H1 (cell line): ENCODE results near the gene BRD1. TPM values are rescaled to one million over a fixed set of nuclear protein-coding genes. Genes with fewer than 3 reads are reported as not detected.

ENCODE experiments used
- CTCF ChIA-PET: fragments of 300-600 bp; sonication (Branson Sonifier 250); formaldehyde crosslinking; loops from one replicate; lab custom pipeline; 2021; ENCODE audit not compliant: partially characterized antibody; lab: Charles Lee
- POLR2A ChIA-PET: fragments of 300-600 bp; sonication (Branson Sonifier 250); formaldehyde crosslinking; loops from one replicate; lab custom pipeline; 2021; ENCODE audit warnings: inconsistent platforms; ENCODE audit not compliant: partially characterized antibody; lab: Charles Lee
- DNase-seq, 2 experiments: peaks; one replicate each; pipeline versions ENCODE4 v3.0.0 to v3.0.0-alpha.2; 2010 to 2022; ENCODE audit warnings: low spot score in 2 of 2, low read depth in 1 of 2, mixed read lengths in 1 of 2
- FAIRE-seq: peaks from 2 replicates; lab custom pipeline; 2011; peaks lifted over from hg19 to GRCh38; lab: Jason Lieb, UNC
- H2AFZ ChIP-seq: 2 replicates; pipeline ENCODE4 v1.8.1; 2012; ENCODE audit warnings: low read length, inconsistent platforms
- H2AK5ac ChIP-seq: 2 replicates; pipeline ENCODE4 v1.6.1; 2013; ENCODE audit warnings: low read depth, low read length
- H2BK120ac ChIP-seq: replicated peaks from 2 replicates; pipeline ENCODE3; 2013; ENCODE audit warnings: low read depth, low read length, inconsistent platforms
- H2BK12ac ChIP-seq: 2 replicates; pipeline ENCODE4 v1.6.1; 2013; ENCODE audit warnings: low read depth, low read length
- H2BK15ac ChIP-seq: 2 replicates; pipeline ENCODE4 v1.6.1; 2013; ENCODE audit warnings: low read length
- H2BK20ac ChIP-seq: 2 replicates; pipeline ENCODE4 v1.6.1; 2013; ENCODE audit warnings: low read length
- H2BK5ac ChIP-seq: 2 replicates; pipeline ENCODE4 v1.6.1; 2013; ENCODE audit warnings: low read depth, low read length
- H3K14ac ChIP-seq: 2 replicates; pipeline ENCODE4 v1.6.1; 2013; ENCODE audit warnings: inconsistent platforms; ENCODE audit not compliant: insufficient read length
- H3K18ac ChIP-seq: 2 replicates; pipeline ENCODE4 v1.6.1; 2013; ENCODE audit warnings: low read length; ENCODE audit errors: extremely low read depth
- H3K23ac ChIP-seq: 2 replicates; pipeline ENCODE4 v1.6.1; 2013; ENCODE audit warnings: inconsistent platforms; ENCODE audit not compliant: insufficient read length
- H3K23me2 ChIP-seq: 2 replicates; pipeline ENCODE4 v1.6.1; 2013; ENCODE audit warnings: low read depth, low read length
- H3K27ac ChIP-seq: 2 replicates; pipeline ENCODE4 v1.6.1; 2011; ENCODE audit warnings: low read depth, low read length, inconsistent platforms
- H3K27me3 ChIP-seq, 4 experiments: replicated peaks in 1 of 4; 1 replicate in 1 of 4; 2 replicates in 3 of 4; pipeline versions ENCODE4 v1.6.1 to v1.8.1; 2011 to 2013; ENCODE audit warnings: low read length in 3 of 4, mild to moderate bottlenecking in 3 of 4, inconsistent platforms in 2 of 4, mixed read lengths in 2 of 4, moderate library complexity in 1 of 4; ENCODE audit not compliant: control insufficient read depth in 3 of 4, insufficient read depth in 3 of 4; ENCODE audit errors: extremely low read depth in 1 of 4
- H3K36me3 ChIP-seq, 4 experiments: 2 replicates each; pipeline versions ENCODE4 v1.6.1 to v1.8.1; 2011 to 2013; ENCODE audit warnings: mild to moderate bottlenecking in 4 of 4, low read length in 3 of 4, moderate library complexity in 2 of 4, control low read depth in 1 of 4, inconsistent platforms in 1 of 4; ENCODE audit not compliant: insufficient read depth in 4 of 4, control insufficient read depth in 2 of 4
- H3K4ac ChIP-seq: replicated peaks from 2 replicates; pipeline ENCODE3; 2013; ENCODE audit warnings: low read length, low read depth, mixed read lengths, inconsistent platforms; ENCODE audit not compliant: insufficient read length
- H3K4me1 ChIP-seq, 4 experiments: replicated peaks in 1 of 4; 1 replicate in 1 of 4; 2 replicates in 3 of 4; pipeline versions ENCODE4 v1.6.1 to v1.8.1; 2011 to 2013; ENCODE audit warnings: low read length in 3 of 4, inconsistent platforms in 2 of 4, mixed read lengths in 1 of 4; ENCODE audit not compliant: insufficient read depth in 4 of 4, control insufficient read depth in 3 of 4
- H3K4me2 ChIP-seq, 2 experiments: 2 replicates each; pipeline versions ENCODE4 v1.6.1 to v1.8.1; 2011 to 2013; ENCODE audit warnings: low read depth in 2 of 2, low read length in 2 of 2, control low read depth in 1 of 2, inconsistent platforms in 1 of 2, mild to moderate bottlenecking in 1 of 2; ENCODE audit not compliant: insufficient read depth in 1 of 2
- H3K4me3 ChIP-seq, 4 experiments: fragments of 200-600, 300-600 bp in 1 of 4; sonication (generic), shearing (Covaris generic), sonication (Bioruptor Twin) in 1 of 4; 2 replicates each; pipeline versions ENCODE4 v1.5.1 to v1.8.1; 2011 to 2016; ENCODE audit warnings: low read length in 4 of 4, low read depth in 3 of 4, control low read depth in 2 of 4, inconsistent platforms in 2 of 4, mild to moderate bottlenecking in 2 of 4, mixed read lengths in 1 of 4, moderate library complexity in 1 of 4; ENCODE audit not compliant: insufficient read depth in 2 of 4; ENCODE audit errors: extremely low read depth in 1 of 4
- H3K56ac ChIP-seq: replicated peaks from 2 replicates; pipeline ENCODE3; 2013; ENCODE audit warnings: low read depth, mild to moderate bottlenecking, mixed read lengths, low read length, inconsistent platforms; ENCODE audit not compliant: insufficient read length
- H3K79me1 ChIP-seq: 2 replicates; pipeline ENCODE4 v1.6.1; 2013; ENCODE audit warnings: low read depth, low read length, control low read depth
- H3K79me2 ChIP-seq, 2 experiments: 2 replicates each; pipeline versions ENCODE4 v1.6.1 to v1.8.1; 2012 to 2013; ENCODE audit warnings: low read length in 2 of 2, mild to moderate bottlenecking in 2 of 2, inconsistent platforms in 1 of 2; ENCODE audit not compliant: insufficient read depth in 2 of 2, control insufficient read depth in 1 of 2
- H3K9ac ChIP-seq, 4 experiments: replicated peaks in 1 of 4; 1 replicate in 1 of 4; 2 replicates in 3 of 4; pipeline versions ENCODE4 v1.6.1 to v1.8.1; 2011 to 2013; ENCODE audit warnings: low read depth in 3 of 4, low read length in 3 of 4, control low read depth in 2 of 4, mild to moderate bottlenecking in 2 of 4, moderate library complexity in 2 of 4, inconsistent platforms in 1 of 4; ENCODE audit errors: extremely low read depth in 1 of 4
- H3K9me3 ChIP-seq, 2 experiments: 2 replicates each; pipeline versions ENCODE4 v1.6.1 to v1.8.1; 2012 to 2013; ENCODE audit warnings: mild to moderate bottlenecking in 2 of 2, moderate library complexity in 2 of 2, control low read depth in 1 of 2, inconsistent platforms in 1 of 2, low read depth in 1 of 2, low read length in 1 of 2, mixed read lengths in 1 of 2; ENCODE audit not compliant: insufficient read depth in 2 of 2
- H4K20me1 ChIP-seq, 2 experiments: replicated peaks in 1 of 2; 2 replicates each; pipeline versions ENCODE3 to v1.8.1; 2011 to 2013; ENCODE audit warnings: inconsistent platforms in 2 of 2, low read length in 2 of 2, mild to moderate bottlenecking in 1 of 2; ENCODE audit not compliant: insufficient read depth in 2 of 2, control insufficient read depth in 1 of 2
- H4K5ac ChIP-seq: 2 replicates; pipeline ENCODE4 v1.6.1; 2013; ENCODE audit warnings: low read length, low read depth, mixed read lengths, inconsistent platforms; ENCODE audit not compliant: insufficient read length
- H4K8ac ChIP-seq: 2 replicates; pipeline ENCODE4 v1.8.0; 2013; ENCODE audit warnings: mild to moderate bottlenecking, moderate library complexity, low read length, inconsistent platforms; ENCODE audit not compliant: insufficient read depth; ENCODE audit errors: extremely low read depth
- H4K91ac ChIP-seq: replicated peaks from 2 replicates; pipeline ENCODE3; 2013; ENCODE audit warnings: low read length, mixed read lengths, inconsistent platforms; ENCODE audit not compliant: insufficient read length
- BACH1 ChIP-seq: IDR thresholded peaks from 2 replicates; pipeline ENCODE4 v1.6.1; 2012; ENCODE audit warnings: low read length, improper control_type of control experiment
- CHD2 ChIP-seq: IDR thresholded peaks from 2 replicates; pipeline ENCODE4 v1.6.1; 2012; ENCODE audit warnings: low read length, improper control_type of control experiment
- CTCF ChIP-seq, 3 experiments: IDR thresholded peaks; 1 replicate in 2 of 3; 2 replicates in 1 of 3; pipeline versions ENCODE4 v1.5.1 to v1.6.1; 2011; ENCODE audit warnings: low read length in 3 of 3, mild to moderate bottlenecking in 3 of 3, inconsistent platforms in 2 of 3, low read depth in 1 of 3, moderate library complexity in 1 of 3; ENCODE audit not compliant: insufficient read depth in 1 of 3; ENCODE audit errors: control extremely low read depth in 1 of 3
- PHF8 ChIP-seq: fragments of 200-600 bp; sonication (generic); conservative IDR thresholded peaks from 2 replicates; pipeline ENCODE4 v1.7.1; 2012; ENCODE audit warnings: low read depth, mild to moderate bottlenecking, inconsistent platforms, low read length, moderate library complexity
- TAF7 ChIP-seq: optimal IDR thresholded peaks from 2 replicates; pipeline ENCODE3; 2011; ENCODE audit warnings: low read depth, mild to moderate bottlenecking, inconsistent platforms, low read length, moderate library complexity, borderline replicate concordance
- WGBS, 2 experiments: shearing (Covaris generic) in 1 of 2; methylation state at CpG; one replicate each; pipeline versions ENCODE4 v1.1.6 to v1.1.7; 2013 to 2015; ENCODE audit warnings: low lambda C conversion rate in 2 of 2, mixed read lengths in 2 of 2, inconsistent platforms in 1 of 2, low coverage in 1 of 2, missing lambda C conversion rate in 1 of 2; ENCODE audit not compliant: insufficient replicate concordance in 2 of 2, insufficient coverage in 1 of 2, insufficient read length in 1 of 2; ENCODE audit errors: extremely low coverage in 1 of 2, missing lambda C conversion rate in 1 of 2; 5-methylcytosine and 5-hydroxymethylcytosine counted together
- polyA plus RNA-seq, 7 experiments: library from polyadenylated mRNA; depleted of rRNA in 3 of 7; stranded (reverse) in 5 of 7; unstranded in 2 of 7; fragments of >200 nt in 5 of 7; fragments of 200-250 nt in 2 of 7; gene quantifications; 1 replicate in 5 of 7; 2 replicates in 1 of 7; 4 replicates in 1 of 7; pipeline versions ENCODE4 v1.2.1 to v1.2.3, GENCODE V29; 2011 to 2013; ENCODE audit warnings: missing spikeins in 2 of 7, mixed read lengths in 2 of 7
- total RNA-seq: library from RNA; stranded (reverse); fragmentation: NEBNext Ultra II Directional; extraction: Animal tissue kit (Norgen Biotek cat#: 25700); gene quantifications from 2 replicates; pipeline ENCODE4 v1.2.1, GENCODE V29; 2021

Gene BRD1
- total and polyA plus RNA-seq, 2 of the 8 experiments (the other 6 are each of a cell fraction or from before 2014, with no cell fraction given) = 6.8 to 34.0 TPM

- H3K4me2 ChIP-seq = no peak overlapping the region
- no peak overlapping the region for H2BK12ac ChIP-seq
- no peak overlapping the region for H4K5ac ChIP-seq
- no peak for TF ChIP-seq TAF7
- TF ChIP-seq CTCF (IDR thresholded peaks at IDR 0.05; ENCODE audit: control extremely low read depth in 1 of 3, insufficient read depth in 1 of 3, low read depth in 1 of 3, low read length in 3 of 3) = peak in 2 of 3 experiments; percentile 16 to 20; a peak in 2 of 4 replicates
- TF ChIP-seq CHD2 = no peak
- no peak for TF ChIP-seq BACH1
- TF ChIP-seq PHF8 = no peak
- H2AK5ac ChIP-seq = no peak overlapping the region
- H2BK120ac ChIP-seq = no peak overlapping the region
- no peaks in the 10 kb centered on the region for H3K4me1 ChIP-seq
- no peak overlapping the region for H3K14ac ChIP-seq
- no peaks in the 10 kb centered on the region for H3K27me3 ChIP-seq
- peaks cover 14 to 24% of the 10 kb centered on the region in 2 experiments for H4K20me1 ChIP-seq
- no peak overlapping the region for H2BK15ac ChIP-seq
- no peak overlapping the region for H3K9ac ChIP-seq
- POLR2A ChIA-PET = interaction anchor here (1.7 kb wide), 1 partner anchor 9 kb away, joined by 5 read pairs; no protein-coding TSS in a partner anchor
- no peak overlapping the region for H2BK5ac ChIP-seq
- no peak overlapping the region for H2AFZ ChIP-seq
- no peak overlapping the region for H3K23ac ChIP-seq
- no peak overlapping the region for H3K18ac ChIP-seq
- CTCF ChIA-PET = interaction anchor here (1.6 kb wide), 1 partner anchor 10 kb away, joined by 3 read pairs; no protein-coding TSS in a partner anchor
- 85% methylated on average over 29 of the region's 29 CpGs; no CpG with 5 or more reads in 1 of the 2 experiments for WGBS, 2 experiments
- no peak overlapping the region for H4K91ac ChIP-seq
- H3K36me3 ChIP-seq = no peaks in the 10 kb centered on the region
- H3K9me3 ChIP-seq = peaks cover 4 to 5% of the 10 kb centered on the region in 2 experiments; a peak in 1 of 4 replicates
- H3K4ac ChIP-seq = no peak overlapping the region
- peaks cover 18 to 92% of the 10 kb centered on the region in 2 experiments for H3K79me2 ChIP-seq
- peaks cover 22% of the 10 kb centered on the region for H3K79me1 ChIP-seq
- H2BK20ac ChIP-seq = no peak overlapping the region
- peak overlapping the region; percentile 51; the same call in 1 of the 2 replicates for H4K8ac ChIP-seq
- DNase-seq (no peak), FAIRE-seq (no peak)
- no peaks in the 10 kb centered on the region for H3K23me2 ChIP-seq
- no peak overlapping the region for H3K4me3 ChIP-seq
- no peak overlapping the region for H3K27ac ChIP-seq
- H3K56ac ChIP-seq = no peak overlapping the region
Observed at GRCh38 chr22:49861642-49862495, 34.2 kb upstream of the BRD1 start.
